Panc1 (cell line): ENCODE results near the gene PNKD.

Experiments used
- CTCF ChIP-seq: fragments of 450-650 bp; IDR thresholded peaks from 2 replicates; pipeline ENCODE4 v1.5.1; 2017; ENCODE audit warnings: mild to moderate bottlenecking
- POLR2AphosphoS5 ChIP-seq: IDR thresholded peaks from 2 replicates; pipeline ENCODE4 v1.6.1; 2012; ENCODE audit warnings: mild to moderate bottlenecking, low read depth, low read length, moderate library complexity
- REST ChIP-seq, 2 experiments: IDR thresholded peaks; 2 replicates each; pipeline ENCODE4 v1.6.1; 2011 to 2012; ENCODE audit warnings: low read depth in 2 of 2, control low read depth in 1 of 2, low read length in 1 of 2, mild to moderate bottlenecking in 1 of 2, moderate library complexity in 1 of 2; ENCODE audit not compliant: insufficient read depth in 1 of 2

GRCh38 chr2:218236829-218237228, 33.5 kb upstream of the PNKD start:
- no peak for TF ChIP-seq POLR2AphosphoS5
- TF ChIP-seq CTCF: no peak
- no peak for TF ChIP-seq REST (IDR thresholded peaks at IDR 0.05; ENCODE audit: insufficient read depth in 1 of 2, low read depth in 2 of 2, low read length in 1 of 2)
